Common myeloid progenitor, CD34-positive (primary cell): Measurements from ENCODE around the gene MT1E.
A peak's percentile ranks its signal among the peaks of the same experiment; 100 is the strongest.

ENCODE experiments used
- CTCF ChIA-PET: fragments of 350-600 bp; sonication (Branson Sonifier 250); formaldehyde crosslinking; loops from one replicate; lab custom pipeline; 2021; ENCODE audit warnings: antibody characterized with exemption; lab: Charles Lee
- POLR2A ChIA-PET: fragments of 350-600 bp; sonication (Branson Sonifier 250); formaldehyde crosslinking; loops from one replicate; lab custom pipeline; 2021; ENCODE audit warnings: antibody characterized with exemption; lab: Charles Lee
- DNase-seq, 3 donors: peaks; one replicate each; pipeline versions ENCODE4 v3.0.0 to v3.0.0-alpha.2; 2013
- H3K27ac ChIP-seq, 2 experiments: 1 replicate in 1 of 2; 2 replicates in 1 of 2; pipeline ENCODE4 v1.7.0; 2013; ENCODE audit warnings: inconsistent platforms in 2 of 2, low read length in 2 of 2, mild to moderate bottlenecking in 2 of 2, low read depth in 1 of 2, moderate library complexity in 1 of 2; ENCODE audit not compliant: severe bottlenecking in 2 of 2, insufficient read depth in 1 of 2, poor library complexity in 1 of 2
- H3K27me3 ChIP-seq, 5 experiments: replicated peaks in 2 of 5; 1 replicate in 3 of 5; 2 replicates in 2 of 5; pipeline versions ENCODE4 v1.6.1 to v1.7.0; 2013; ENCODE audit warnings: low read length in 4 of 5, mild to moderate bottlenecking in 2 of 5, moderate library complexity in 2 of 5, inconsistent platforms in 1 of 5; ENCODE audit not compliant: insufficient read depth in 5 of 5, control insufficient read depth in 4 of 5
- H3K36me3 ChIP-seq, 4 experiments: 1 replicate in 2 of 4; 2 replicates in 2 of 4; pipeline versions ENCODE4 v1.6.1 to v1.7.0; 2013; ENCODE audit warnings: low read length in 3 of 4, control low read depth in 1 of 4, mild to moderate bottlenecking in 1 of 4; ENCODE audit not compliant: control insufficient read depth in 4 of 4, insufficient read depth in 4 of 4
- H3K4me1 ChIP-seq, 4 experiments: 1 replicate in 3 of 4; 2 replicates in 1 of 4; pipeline versions ENCODE4 v1.6.1 to v1.7.1; 2013; ENCODE audit warnings: low read length in 3 of 4, mild to moderate bottlenecking in 3 of 4, control low read depth in 1 of 4, inconsistent platforms in 1 of 4, moderate library complexity in 1 of 4; ENCODE audit not compliant: control insufficient read depth in 4 of 4, insufficient read depth in 4 of 4; ENCODE audit errors: control extremely low read depth in 1 of 4
- H3K4me3 ChIP-seq, 7 experiments: 1 replicate in 4 of 7; 2 replicates in 3 of 7; pipeline versions ENCODE4 v1.5.1 to v1.7.0; 2013; ENCODE audit warnings: mild to moderate bottlenecking in 7 of 7, low read length in 6 of 7, moderate library complexity in 6 of 7, inconsistent platforms in 2 of 7, low read depth in 2 of 7, control low read depth in 1 of 7; ENCODE audit not compliant: insufficient read depth in 4 of 7, control insufficient read depth in 1 of 7; ENCODE audit errors: extremely low read depth in 1 of 7
- H3K9me3 ChIP-seq, 5 experiments: 1 replicate in 4 of 5; 2 replicates in 1 of 5; pipeline versions ENCODE4 v1.6.1 to v1.7.1; 2013; ENCODE audit warnings: low read length in 4 of 5, mild to moderate bottlenecking in 2 of 5, inconsistent platforms in 1 of 5, low read depth in 1 of 5, moderate library complexity in 1 of 5; ENCODE audit not compliant: control insufficient read depth in 4 of 5, insufficient read depth in 2 of 5; ENCODE audit errors: control extremely low read depth in 1 of 5
- WGBS: methylation state at CpG from one replicate; pipeline ENCODE4 v1.1.5; 2013; ENCODE audit not compliant: insufficient coverage; 5-methylcytosine and 5-hydroxymethylcytosine counted together

The MT1E gene

GRCh38 chr16:56631197-56631596, 5.6 kb downstream of the MT1E start:
- H3K4me1 ChIP-seq = peaks cover 0 to 25% (median 16%) of the 10 kb centered on the region in 4 experiments
- 97% methylated on average over 10 of the region's 10 CpGs for WGBS
- peaks cover 9 to 94% (median 45%) of the 10 kb centered on the region in 5 experiments for H3K27me3 ChIP-seq
- ChIA-PET POLR2A (no interaction called here), CTCF (interaction anchor here (0.8 to 2.0 kb wide), 7 partner anchors 10 to 117 kb away, joined by 3 to 5 read pairs (median 4); no protein-coding TSS in a partner anchor)
- DNase-seq = no peak
- no peaks in the 10 kb centered on the region for H3K36me3 ChIP-seq
- no peak overlapping the region for H3K27ac ChIP-seq
- H3K9me3 ChIP-seq = no peaks in the 10 kb centered on the region
- no peak overlapping the region for H3K4me3 ChIP-seq

DNA sequence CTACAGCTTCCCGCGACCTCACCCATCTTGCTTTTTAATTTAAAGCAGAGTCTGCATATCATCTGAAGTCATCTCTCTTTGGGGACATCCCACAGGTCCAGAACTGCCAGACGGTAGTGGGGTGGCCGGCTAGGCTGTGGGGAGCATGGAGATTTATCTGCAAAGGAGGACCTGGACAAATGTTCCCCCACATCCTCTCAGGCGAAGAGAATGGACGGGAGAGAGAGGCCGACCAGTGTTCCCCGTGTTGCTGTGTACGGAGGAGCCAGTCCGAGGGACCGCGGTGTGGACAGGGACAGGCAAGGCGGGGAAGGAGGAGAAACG, 6.2 kb downstream of the MT1E start:
- Histone ChIP-seq H3K4me1 (peaks cover 0 to 25% (median 16%) of the 10 kb centered on the region in 4 experiments), H3K27me3 (peaks cover 9 to 94% (median 46%) of the 10 kb centered on the region in 5 experiments), H3K36me3 (no peaks in the 10 kb centered on the region), H3K4me3 (peak overlapping the region in 5 of 7 experiments; percentile 21 to 62 (median 55)), H3K9me3 (no peaks in the 10 kb centered on the region), H3K27ac (no peak overlapping the region)
- ChIA-PET CTCF (interaction anchor here (1.2 to 1.6 kb wide), 2 partner anchors 28 to 54 kb away, joined by 3 to 4 read pairs; no protein-coding TSS in a partner anchor), POLR2A (no interaction called here)
- DNase-seq = no peak
- 30% methylated on average over 13 of the region's 14 CpGs for WGBS

DNA sequence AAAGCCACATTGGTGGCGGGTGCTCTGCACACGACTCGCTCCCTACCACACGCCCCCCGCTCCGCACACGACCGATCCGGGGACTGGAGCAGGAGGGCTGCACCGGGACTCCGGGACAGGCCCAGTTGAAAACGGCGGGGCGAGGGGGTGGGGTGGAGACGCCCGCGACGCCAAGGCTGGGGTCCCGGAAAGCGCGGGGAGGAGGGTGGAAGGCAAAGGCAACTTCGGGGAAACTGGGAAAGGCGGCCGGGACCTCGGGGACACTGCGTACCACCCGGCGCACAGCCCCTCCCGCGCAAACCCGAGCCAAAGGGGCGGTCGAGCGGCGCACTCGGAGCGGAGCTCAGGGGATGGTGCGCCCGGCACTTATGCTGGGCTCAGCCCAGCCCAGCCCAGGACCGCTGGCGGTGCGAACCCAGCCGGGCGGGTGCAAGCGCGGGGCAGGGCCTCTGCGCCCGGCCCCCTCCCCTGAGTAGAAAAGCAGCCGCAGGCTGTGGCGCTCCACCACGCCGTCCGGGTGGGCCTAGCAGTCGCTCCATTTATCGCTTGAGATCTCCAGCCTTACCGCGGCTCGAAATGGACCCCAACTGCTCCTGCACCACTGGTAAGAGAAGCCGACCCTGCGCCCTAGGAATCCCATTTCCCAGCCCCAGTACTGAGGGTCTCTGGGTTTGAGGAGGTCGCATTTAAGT, 6.7 kb downstream of the MT1E start, which contains the start of gene MT1M:
Gene MT1M (plus strand): TSS at position 504 of the 692 bp plus-strand sequence. CDS start 73 bp downstream, at position 577.
- H3K36me3 ChIP-seq = no peaks in the 10 kb centered on the region
- H3K27ac ChIP-seq = no peak within 1 kb of the TSS
- H3K27me3 ChIP-seq = peaks cover 14 to 94% (median 43%) of the 10 kb centered on the region in 5 experiments
- peak in 2 of 3 donors; percentile 41 to 47 for DNase-seq
- H3K4me3 ChIP-seq = peak within 1 kb of the TSS in 5 of 7 experiments; percentile 31 to 62 (median 55)
- H3K4me1 ChIP-seq = peaks cover 0 to 25% (median 16%) of the 10 kb centered on the region in 4 experiments
- ChIA-PET POLR2A (no interaction called here), CTCF (no interaction called here)
- H3K9me3 ChIP-seq = no peaks in the 10 kb centered on the region
- 2% methylated on average over 59 of the region's 61 CpGs for WGBS

- peak overlapping the region in 4 of 7 experiments; percentile 38 to 62 (median 57) for H3K4me3 ChIP-seq
- no peak for DNase-seq
- peaks cover 16 to 97% (median 44%) of the 10 kb centered on the region in 5 experiments for H3K27me3 ChIP-seq
- ChIA-PET POLR2A (no interaction called here), CTCF (interaction anchor here (1.0 kb wide), 1 partner anchor 10 kb away, joined by 3 read pairs; no protein-coding TSS in a partner anchor)
- H3K36me3 ChIP-seq = no peaks in the 10 kb centered on the region
- WGBS = 34% methylated on average over 4 of the region's 6 CpGs
- no peaks in the 10 kb centered on the region for H3K9me3 ChIP-seq
- no peak overlapping the region for H3K27ac ChIP-seq
- peaks cover 0 to 27% (median 16%) of the 10 kb centered on the region in 4 experiments for H3K4me1 ChIP-seq
These were observed 7.3 kb downstream of the MT1E start for GRCh38 chr16:56632848-56633365.

GRCh38 chr16:56633535-56633934, 8.0 kb downstream of the MT1E start:
- Histone ChIP-seq H3K36me3 (no peaks in the 10 kb centered on the region), H3K27ac (no peak overlapping the region), H3K27me3 (peaks cover 16 to 100% (median 48%) of the 10 kb centered on the region in 5 experiments), H3K4me3 (no peak overlapping the region), H3K4me1 (peaks cover 0 to 34% (median 19%) of the 10 kb centered on the region in 4 experiments), H3K9me3 (no peaks in the 10 kb centered on the region)
- ChIA-PET CTCF (interaction anchor here (1.0 to 1.3 kb wide), 3 partner anchors 9 to 26 kb away, joined by 3 to 5 read pairs (median 3); partner anchors contain the start of gene MT2A), POLR2A (no interaction called here)
- no peak for DNase-seq
- 54% methylated on average over 7 of the region's 7 CpGs for WGBS

- DNase-seq = no peak
- ChIA-PET POLR2A (no interaction called here), CTCF (interaction anchor here (1.0 to 1.3 kb wide), 3 partner anchors 9 to 27 kb away, joined by 3 to 5 read pairs (median 5); partner anchors contain the start of gene MT2A)
- Histone ChIP-seq H3K27me3 (peaks cover 18 to 100% (median 51%) of the 10 kb centered on the region in 5 experiments), H3K27ac (no peak overlapping the region), H3K36me3 (no peaks in the 10 kb centered on the region), H3K4me1 (peaks cover 0 to 35% (median 19%) of the 10 kb centered on the region in 4 experiments), H3K9me3 (no peaks in the 10 kb centered on the region), H3K4me3 (peak overlapping the region in 3 of 7 experiments; percentile 16 to 43 (median 19))
- WGBS = 3% methylated on average over 35 of the region's 47 CpGs
These were observed 9.3 kb downstream of the MT1E start for GRCh38 chr16:56634715-56635440.
